OCI-M1 (cell line): ENCODE data around the gene ACLY.
"Not testable (repeated sequence)": the region's sequence is repeated elsewhere in the genome, so short reads cannot be mapped to it uniquely, and the experiment has no call there.

Source experiments
- DNase-seq: peaks from one replicate; lab custom pipeline; 2025; lab: John Stamatoyannopoulos, UW

The ACLY gene

DNA sequence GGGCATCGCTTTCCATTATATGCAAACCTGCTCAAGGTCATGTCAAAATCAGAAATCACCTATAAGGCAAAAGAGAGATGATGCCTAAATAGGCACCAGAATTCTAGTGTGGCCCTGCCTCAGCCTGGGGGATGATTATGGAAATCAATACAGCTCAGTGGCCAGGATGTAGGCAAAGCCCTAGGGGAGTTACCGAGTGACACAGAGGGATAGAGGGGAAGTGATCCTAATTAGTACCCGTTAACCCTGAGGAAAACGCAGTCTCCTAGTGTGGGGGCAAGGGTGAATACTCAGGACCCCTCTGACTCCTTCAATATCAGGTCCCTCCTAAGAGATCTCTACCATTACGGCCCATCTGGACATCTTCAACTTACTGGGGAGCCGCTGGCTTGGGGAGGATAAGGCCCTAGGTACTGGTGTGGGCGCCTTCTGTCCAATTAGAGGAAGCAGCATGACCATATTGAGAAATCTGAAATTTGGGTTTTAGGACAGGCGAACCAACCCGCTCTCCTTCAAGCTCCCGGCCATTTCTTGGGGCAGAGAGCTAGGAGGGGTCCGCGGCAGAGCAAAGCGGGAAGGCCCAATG, 83.4 kb downstream of the ACLY start:
- no peak for DNase-seq

- not testable (repeated sequence) for DNase-seq
Observed at GRCh38 chr17:41829961-41830360, 88.8 kb downstream of the ACLY start.

GRCh38 chr17:41825175-41825845, 93.4 kb downstream of the ACLY start:
- DNase-seq, result no peak

GRCh38 chr17:41824086-41824485, 94.7 kb downstream of the ACLY start:
- no peak for DNase-seq

GRCh38 chr17:41823580-41823979, 95.2 kb downstream of the ACLY start:
- DNase-seq, result no peak

- DNase-seq, result no peak
Observed at GRCh38 chr17:41823141-41823524, 95.6 kb downstream of the ACLY start.

DNA sequence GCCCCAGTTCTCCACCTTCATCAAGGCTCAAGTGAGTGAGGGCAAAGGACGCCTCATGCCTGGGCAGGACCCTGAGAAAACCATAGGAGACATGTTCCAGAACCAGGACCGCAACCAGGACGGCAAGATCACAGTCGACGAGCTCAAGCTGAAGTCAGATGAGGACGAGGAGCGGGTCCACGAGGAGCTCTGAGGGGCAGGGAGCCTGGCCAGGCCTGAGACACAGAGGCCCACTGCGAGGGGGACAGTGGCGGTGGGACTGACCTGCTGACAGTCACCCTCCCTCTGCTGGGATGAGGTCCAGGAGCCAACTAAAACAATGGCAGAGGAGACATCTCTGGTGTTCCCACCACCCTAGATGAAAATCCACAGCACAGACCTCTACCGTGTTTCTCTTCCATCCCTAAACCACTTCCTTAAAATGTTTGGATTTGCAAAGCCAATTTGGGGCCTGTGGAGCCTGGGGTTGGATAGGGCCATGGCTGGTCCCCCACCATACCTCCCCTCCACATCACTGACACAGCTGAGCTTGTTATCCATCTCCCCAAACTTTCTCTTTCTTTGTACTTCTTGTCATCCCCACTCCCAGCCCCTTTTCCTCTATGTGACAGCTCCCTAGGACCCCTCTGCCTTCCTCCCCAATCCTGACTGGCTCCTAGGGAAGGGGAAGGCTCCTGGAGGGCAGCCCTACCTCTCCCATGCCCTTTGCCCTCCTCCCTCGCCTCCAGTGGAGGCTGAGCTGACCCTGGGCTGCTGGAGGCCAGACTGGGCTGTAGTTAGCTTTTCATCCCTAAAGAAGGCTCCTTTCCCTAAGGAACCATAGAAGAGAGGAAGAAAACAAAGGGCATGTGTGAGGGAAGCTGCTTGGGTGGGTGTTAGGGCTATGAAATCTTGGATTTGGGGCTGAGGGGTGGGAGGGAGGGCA, 96.3 kb downstream of the ACLY start:
- no peak for DNase-seq

GRCh38 chr17:41821776-41822175, 97.0 kb downstream of the ACLY start:
- DNase-seq, result no peak

- no peak for DNase-seq
Observed at GRCh38 chr17:41818024-41818423, 100.7 kb downstream of the ACLY start.
